GM23248 (cell line): ENCODE data around the gene NPHP4.

Experiments
- EZH2 ChIP-seq: fragments of 200-600 bp; sonication (generic); IDR thresholded peaks from 2 replicates; pipeline ENCODE4 v1.6.1; 2018; ENCODE audit warnings: antibody characterized with exemption, mild to moderate bottlenecking; ENCODE audit not compliant: insufficient read depth, poor library complexity, severe bottlenecking
- EZH2phosphoT487 ChIP-seq: fragments of 200-600 bp; sonication (generic); IDR thresholded peaks from 2 replicates; pipeline ENCODE4 v1.6.1; 2018; ENCODE audit warnings: antibody characterized with exemption, moderate library complexity, mild to moderate bottlenecking, low read depth; ENCODE audit not compliant: insufficient read depth

DNA sequence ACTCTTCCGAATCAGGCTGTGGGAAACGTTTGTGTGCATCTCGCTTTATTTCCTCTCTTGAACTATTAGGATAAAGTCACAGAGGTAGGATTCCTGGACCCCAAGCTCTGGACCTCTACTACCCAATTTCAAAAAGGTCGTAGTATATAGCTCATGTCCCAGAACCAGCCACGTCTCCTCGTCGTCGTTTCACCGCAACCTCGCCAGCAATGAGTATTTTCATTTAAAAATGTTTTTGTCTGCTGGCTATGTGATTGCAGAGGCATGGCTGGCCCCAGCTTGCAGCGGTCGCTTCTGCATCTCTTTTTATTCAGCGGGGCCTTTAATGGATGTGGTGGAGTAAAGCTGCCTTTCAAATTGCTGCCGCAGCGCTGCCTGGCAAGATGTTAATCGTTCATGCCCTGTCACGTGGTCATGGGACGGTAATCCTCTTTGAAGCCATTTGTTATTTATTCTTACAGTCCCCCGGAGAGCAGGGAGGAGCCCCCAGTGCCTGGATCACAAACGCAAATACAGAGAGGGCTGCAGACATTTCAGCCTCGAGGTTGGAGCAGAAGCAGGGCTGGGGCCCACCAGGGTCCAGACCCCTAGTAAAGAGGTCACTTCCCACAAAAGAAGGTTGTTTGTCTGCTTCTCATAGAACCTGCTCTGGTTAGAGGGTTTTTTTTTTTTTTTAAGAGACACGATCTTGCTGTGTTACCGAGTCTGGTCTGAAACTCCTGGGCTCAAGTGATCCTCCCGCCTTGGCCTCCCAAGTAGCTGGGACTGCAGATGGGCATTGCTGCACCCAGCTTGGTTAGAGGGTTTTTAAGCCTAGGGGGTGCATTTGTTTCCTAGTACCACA lies 11.6 kb upstream of the NPHP4 start:
- no peak for TF ChIP-seq EZH2phosphoT487
- no peak for TF ChIP-seq EZH2
